Transverse colon (tissue), 4 donors: ENCODE measurements around the gene TRIM15.

ENCODE experiments used
- CTCF ChIP-seq, 5 experiments: fragments of 200-600 bp in 3 of 5; fragments of 450-650 bp in 2 of 5; sonication (generic) in 3 of 5; IDR thresholded peaks; 1 replicate in 2 of 5; 2 replicates in 3 of 5; pipeline ENCODE4 v1.5.1; 2016 to 2017; ENCODE audit warnings: antibody characterized with exemption in 5 of 5, inconsistent platforms in 3 of 5, mild to moderate bottlenecking in 2 of 5, moderate library complexity in 1 of 5
- POLR2A ChIP-seq: fragments of 450-650 bp; IDR thresholded peaks from one replicate; pipeline ENCODE4 v1.6.1; 2016; ENCODE audit warnings: antibody characterized with exemption, mild to moderate bottlenecking, moderate library complexity
- POLR2AphosphoS5 ChIP-seq, 3 donors: sonication (generic); formaldehyde crosslinking; IDR thresholded peaks; one replicate each; pipeline ENCODE4 v1.6.1; 2016; ENCODE audit warnings: antibody characterized with exemption in 3 of 3

GRCh38 chr6:30135147-30135546 lies 28.2 kb upstream of the TRIM15 start:
- TF ChIP-seq CTCF (IDR thresholded peaks at IDR 0.05) (no peak), POLR2A (no peak), POLR2AphosphoS5 (IDR thresholded peaks at IDR 0.05) (no peak)
